GM21529 (cell line): Measurements from ENCODE around the gene CCDC71L.
A peak's percentile ranks its signal among the peaks of the same experiment; 100 is the strongest.

Experiments used
- ATAC-seq: cut with Tn5 transposase; IDR thresholded peaks from one replicate; pipeline ENCODE4 v1.9.1; 2021; ENCODE audit not compliant: unreplicated experiment

CCDC71L gene

GRCh38 chr7:106659166-106659962 is 1.6 kb downstream of the CCDC71L start:
- no peak for ATAC-seq

DNA sequence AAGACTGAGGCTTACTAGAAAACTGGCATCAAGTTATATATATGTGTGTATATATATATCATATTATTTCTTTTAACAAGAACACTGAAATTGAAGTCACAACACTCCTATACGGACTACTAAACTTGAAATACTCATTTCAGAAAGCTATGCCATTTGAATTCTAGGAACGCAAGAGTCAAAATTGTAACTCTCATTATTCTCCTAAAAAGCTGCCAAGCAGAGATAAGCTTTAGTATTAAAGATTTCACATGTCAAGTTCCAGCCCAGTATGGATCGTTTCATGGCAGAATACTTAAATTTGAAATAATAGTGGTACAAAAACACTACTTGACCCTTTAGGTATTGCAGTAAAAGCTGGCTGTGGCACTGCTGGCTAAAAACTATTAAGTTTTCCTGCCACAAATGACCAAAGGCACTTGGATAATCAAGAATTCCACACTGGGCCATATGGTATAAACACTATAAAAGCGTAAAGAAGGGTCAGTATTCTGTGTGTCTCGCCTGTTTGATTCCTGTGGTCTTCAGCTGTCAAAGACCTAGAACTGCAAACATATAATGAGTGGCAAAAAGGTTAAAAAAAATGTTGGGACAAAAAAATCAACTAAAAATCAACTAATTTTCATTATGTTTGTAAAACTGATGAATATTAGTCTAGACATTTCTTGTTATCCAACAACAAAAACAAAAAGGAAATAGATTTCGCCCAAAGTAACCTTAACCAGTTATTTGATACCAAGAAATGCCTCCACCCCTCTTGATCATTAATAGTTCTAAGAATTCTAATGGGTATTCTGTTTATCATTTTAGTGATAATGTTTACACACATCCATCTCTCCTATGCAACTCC is 2.4 kb downstream of the CCDC71L start:
- no peak for ATAC-seq

- no peak for ATAC-seq
Observed at GRCh38 chr7:106657085-106657991, 3.6 kb downstream of the CCDC71L start.

GRCh38 chr7:106655703-106656498 is 5.1 kb downstream of the CCDC71L start:
- no peak for ATAC-seq

DNA sequence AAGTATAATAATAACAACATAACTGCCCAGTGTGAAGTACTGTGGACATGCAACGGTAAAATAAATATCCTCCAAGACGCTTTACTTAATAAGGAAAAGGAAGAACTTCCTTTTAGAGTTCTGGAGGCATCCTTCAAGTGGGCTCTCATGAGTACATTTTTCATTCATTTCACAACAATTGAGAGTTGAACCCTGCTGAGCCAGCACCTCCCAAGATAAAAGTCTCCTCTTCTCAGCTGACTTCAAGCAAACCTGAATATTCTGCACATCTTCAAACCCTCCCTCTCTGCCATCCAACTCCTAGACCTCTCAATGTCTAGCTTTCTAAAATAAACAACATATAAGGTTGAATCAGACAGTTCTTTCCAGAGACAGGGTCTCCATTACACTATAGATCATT is 7.5 kb downstream of the CCDC71L start:
- no peak for ATAC-seq

DNA sequence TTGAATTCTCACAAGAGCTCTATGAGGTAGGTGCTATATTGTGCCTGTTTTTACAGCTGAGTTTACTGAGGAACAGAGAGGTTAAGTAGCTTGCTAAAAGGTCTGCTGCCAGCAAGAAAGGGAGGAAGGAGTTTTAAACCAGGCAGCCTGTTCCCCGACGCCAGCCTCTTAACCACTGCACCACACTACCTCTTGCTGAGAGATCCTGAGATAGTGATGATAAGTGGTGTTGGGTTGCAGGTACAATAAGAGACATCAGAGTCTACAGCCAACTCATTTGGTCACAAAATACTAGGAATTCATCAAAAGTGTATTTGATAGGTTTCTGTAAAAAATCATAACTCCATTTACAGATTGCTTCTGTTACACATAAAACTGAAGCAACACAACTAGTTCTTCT is 8.0 kb downstream of the CCDC71L start:
- ATAC-seq: no peak

DNA sequence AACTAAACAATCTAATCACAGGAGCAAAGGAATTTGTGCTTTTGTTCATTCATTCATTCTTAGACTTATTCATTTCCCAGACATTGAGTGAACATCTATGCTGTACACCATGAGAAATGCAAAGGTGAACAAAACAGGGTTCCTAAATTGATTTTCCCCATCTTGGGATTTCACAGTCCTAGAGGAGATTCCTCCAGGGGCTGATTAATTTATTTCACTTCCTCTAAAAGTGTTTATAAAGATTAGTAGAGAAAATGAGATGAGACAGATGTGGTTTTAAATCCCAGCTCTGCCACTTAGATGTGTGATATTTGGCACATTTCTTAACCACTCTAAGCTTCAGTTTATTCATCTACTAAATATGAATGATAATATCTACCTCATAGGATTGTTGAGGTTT is 8.9 kb downstream of the CCDC71L start:
- no peak for ATAC-seq

- no peak for ATAC-seq
Observed at GRCh38 chr7:106646256-106646655, 14.7 kb downstream of the CCDC71L start.

- peak; percentile 49 for ATAC-seq
Observed at GRCh38 chr7:106644999-106645398, 16.0 kb downstream of the CCDC71L start.

- ATAC-seq: no peak
Observed at GRCh38 chr7:106643216-106644000, 17.6 kb downstream of the CCDC71L start.

- ATAC-seq: no peak
Observed at GRCh38 chr7:106641416-106641815, 19.5 kb downstream of the CCDC71L start.

- no peak for ATAC-seq
Observed at GRCh38 chr7:106640368-106641141, 20.4 kb downstream of the CCDC71L start.

DNA sequence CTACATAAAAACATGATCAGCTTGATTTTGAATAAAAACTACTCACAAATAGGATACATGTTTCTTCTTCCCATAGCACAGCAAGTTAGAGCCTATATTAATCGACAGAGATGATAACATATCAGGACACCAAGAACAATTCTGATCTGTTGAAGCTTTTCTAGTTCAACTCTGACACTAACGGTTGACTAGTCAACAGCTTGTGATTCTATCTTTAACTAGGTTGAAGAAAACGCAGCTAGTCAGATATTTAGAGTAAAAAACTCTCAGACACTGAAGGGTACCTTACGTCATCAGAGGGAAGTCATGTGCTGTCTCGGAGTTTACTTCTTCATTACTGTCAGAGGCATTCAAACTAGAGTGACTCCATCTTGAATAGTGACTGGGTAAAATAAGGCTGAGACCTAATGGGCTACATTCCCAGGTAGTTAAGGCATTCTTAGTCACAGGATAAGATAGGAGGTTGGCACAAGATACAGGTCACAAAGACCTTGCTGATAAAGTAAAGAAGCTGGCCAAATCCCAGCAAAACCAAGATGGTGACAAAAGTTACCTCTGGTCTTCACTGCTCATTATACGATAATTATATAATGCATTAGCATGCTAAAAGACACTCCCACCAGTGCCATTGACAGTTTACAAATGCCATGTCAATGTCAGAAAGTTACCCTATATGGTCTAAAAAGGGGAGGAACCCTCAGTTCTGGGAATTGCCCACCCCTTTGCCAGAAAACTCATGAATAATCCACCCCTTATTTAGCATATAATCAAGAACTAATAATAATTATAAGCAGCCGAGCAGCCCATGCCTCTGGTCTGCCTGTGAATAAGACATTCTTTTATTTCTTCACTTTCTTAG is 21.3 kb downstream of the CCDC71L start:
- no peak for ATAC-seq

DNA sequence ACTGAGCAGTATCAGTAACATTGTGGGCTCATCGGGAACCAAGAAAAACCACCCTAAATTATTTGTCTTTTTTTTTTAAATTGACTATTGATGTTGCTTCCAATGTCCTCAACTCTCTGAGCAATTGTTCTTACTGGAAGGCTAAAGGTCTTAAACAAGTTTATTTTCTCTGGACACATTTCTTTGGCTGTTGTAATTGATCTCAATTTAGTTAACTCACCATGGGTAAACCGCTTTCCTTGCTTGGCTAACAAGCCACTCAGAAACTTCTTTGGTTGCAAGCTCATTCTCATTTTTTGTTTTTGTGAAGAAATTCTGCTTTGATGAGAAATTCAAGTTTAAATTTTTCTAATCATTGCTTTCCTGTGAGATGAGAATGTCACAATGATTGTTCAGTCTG is 25.5 kb downstream of the CCDC71L start:
- ATAC-seq: no peak

- no peak for ATAC-seq
Observed at GRCh38 chr7:106634958-106635357, 26.0 kb downstream of the CCDC71L start.

DNA sequence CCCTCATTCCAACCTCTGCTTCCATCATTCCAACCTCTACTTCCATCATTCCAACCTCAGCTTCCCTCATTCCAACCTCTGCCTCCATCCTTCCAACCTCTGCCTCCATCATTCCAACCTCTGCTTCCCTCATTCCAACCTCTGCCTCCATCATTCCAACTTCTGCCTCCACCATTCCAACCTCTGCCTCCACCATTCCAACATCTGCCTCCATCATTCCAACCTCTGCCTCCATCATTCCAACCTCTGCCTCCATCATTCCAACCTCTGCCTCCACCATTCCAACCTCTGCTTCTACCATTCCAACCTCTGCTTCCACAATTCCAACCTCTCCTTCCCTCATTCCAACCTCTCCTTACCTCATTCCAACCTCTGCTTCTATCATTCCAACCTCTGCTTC is 30.3 kb downstream of the CCDC71L start:
- ATAC-seq: no peak

DNA sequence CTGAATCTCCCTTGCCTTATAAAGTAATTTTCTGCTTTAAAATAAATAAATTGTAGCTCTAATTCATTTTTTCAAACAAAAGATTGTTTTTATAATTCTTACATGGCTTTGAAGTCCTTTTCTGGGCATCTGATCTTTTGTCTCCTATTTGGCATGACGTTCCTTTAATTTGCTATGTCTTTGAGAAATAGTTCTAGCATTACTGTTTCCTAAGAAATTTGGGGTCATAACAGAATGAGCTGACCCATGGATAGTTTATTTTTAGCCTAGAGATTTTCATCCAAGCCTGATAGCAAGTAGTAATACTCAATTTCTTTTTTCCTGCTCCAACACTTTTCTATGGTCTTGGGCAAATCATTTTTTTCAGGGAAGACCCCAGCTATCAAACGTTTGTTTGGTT is 31.4 kb downstream of the CCDC71L start:
- ATAC-seq: no peak
